DMS153 treated with DMSO at 0.1 percent for 48 hours (cell line): Measurements from ENCODE around the gene MT3.
"Not testable (repeated sequence)": the region's sequence is repeated elsewhere in the genome, so short reads cannot be mapped to it uniquely, and the experiment has no call there.

Experiments
- DNase-seq: peaks from one replicate; lab custom pipeline; 2025; ENCODE audit not compliant: unreplicated experiment; lab: John Stamatoyannopoulos, UW

The MT3 gene

DNA sequence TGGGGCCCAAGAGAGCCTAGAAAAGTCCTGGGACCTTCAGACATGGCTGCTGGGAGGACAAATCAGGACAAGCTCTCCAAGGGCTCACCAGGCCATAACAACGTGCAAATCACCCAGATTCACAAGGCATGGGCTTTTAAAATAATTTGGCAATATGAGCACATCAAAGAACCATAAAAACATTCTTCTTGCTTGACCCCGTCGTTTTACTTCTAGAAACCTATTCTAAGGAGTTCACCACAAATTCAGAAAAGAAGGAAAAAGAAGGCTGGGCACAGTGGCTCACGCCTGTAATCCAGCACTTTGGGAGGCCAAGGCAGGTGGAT is 12.1 kb upstream of the MT3 start:
- no peak for DNase-seq

DNA sequence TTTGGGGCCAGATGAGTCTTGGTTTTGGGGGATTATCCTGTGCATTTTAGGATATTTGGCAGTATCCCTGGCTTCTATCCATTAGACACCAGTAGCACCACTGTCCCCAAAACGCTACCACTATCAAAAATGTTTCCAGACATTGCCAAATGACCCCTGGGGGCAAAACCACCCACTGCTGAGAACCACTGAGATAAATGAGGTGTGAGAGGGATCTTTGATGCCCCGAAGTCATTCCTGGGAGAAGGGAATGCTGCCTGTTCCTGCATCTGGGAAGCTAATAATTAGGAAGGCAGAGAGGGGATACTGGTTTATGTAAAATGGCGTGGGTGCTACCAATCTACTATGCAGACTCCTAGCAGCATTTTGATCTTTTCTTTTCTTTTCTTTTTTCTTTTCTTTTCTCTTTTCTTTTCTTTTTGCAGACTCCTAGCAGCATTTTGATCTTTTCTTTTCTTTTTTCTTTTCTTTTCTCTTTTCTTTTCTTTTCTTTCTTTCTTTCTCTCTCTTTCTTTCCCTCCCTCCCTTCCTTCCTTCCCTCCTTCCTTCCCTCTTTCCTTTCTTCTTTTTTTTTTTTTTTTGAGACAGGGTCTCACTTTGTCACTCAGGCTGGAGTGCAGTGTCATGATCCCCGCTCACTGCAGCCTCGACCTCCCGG is 8.8 kb upstream of the MT3 start:
- no peak for DNase-seq

DNA sequence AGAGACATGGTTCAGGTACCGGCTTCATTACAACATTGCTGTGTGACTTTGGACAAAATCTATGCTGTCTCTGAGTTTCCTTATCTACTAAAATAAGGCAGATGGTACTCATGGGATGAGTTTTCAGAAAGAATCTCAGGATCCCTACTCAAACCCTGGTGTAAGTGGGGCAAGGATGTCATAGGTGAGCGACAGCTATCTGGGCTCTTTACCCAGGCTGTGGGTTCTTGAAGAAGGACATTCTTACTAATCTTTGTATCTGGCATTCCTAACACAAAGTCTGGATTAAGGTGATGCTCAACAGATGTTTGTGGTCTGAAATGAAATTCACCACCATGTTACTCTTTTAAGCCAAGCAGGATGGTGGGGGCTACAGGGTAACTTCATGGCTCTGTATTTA is 6.4 kb upstream of the MT3 start:
- not testable (repeated sequence) for DNase-seq

DNA sequence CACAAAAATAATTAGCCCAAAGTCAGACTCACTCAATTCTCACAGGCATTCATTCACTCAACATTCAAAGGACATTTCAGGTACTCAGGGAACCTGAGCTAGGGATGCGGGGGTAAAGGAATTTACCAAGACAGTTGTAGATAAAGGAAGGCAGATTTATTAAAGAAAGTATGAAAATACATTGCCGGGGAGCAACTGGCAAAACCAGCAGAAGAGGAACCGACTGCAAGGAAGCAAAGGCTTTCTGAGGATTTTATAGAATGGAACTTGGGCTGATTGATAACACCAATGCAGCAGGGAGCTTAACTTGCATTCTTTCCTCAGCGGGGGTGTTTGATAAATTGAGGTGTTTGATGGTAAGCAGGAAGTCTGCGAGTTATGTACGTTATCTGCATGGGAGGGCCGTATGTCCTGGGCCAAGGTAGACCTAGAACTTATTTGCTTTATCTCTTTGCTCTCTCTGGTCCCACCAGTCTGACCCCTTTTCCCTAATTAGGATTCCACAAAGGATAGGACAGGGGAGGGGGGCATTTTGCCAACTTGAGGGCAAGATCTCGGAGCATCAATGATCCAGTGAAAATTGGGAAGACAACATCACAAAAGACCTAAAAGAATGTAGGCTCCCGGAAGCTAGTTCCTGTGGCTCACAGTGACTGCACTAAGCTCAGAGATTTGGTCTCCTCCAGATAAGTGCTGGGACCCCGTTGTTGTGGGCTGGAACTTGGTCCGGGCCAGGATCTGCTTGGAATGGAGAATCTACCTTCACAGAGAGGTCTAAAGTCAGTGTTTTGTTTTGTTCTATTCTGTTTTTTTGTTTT is 5.8 kb upstream of the MT3 start:
- no peak for DNase-seq

DNA sequence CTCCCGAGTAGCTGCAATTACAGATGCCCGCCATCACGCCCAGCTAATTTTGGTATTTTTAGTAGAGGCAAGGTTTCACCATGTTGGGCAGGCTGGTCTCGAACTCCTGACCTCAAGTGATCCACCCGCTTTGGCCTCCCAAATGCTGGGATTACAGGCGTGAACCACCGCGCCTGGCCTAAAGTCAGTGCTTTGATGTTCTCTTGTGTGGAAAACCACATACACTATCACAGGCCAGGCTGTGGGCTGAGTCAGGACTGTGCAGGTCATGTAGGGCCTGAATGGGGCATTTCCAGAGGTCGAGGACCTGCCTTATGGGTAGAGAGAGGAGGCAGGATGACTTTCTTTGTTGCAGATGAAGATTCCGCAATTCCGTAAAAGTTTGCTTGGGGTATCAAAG is 5.1 kb upstream of the MT3 start:
- DNase-seq: no peak

DNA sequence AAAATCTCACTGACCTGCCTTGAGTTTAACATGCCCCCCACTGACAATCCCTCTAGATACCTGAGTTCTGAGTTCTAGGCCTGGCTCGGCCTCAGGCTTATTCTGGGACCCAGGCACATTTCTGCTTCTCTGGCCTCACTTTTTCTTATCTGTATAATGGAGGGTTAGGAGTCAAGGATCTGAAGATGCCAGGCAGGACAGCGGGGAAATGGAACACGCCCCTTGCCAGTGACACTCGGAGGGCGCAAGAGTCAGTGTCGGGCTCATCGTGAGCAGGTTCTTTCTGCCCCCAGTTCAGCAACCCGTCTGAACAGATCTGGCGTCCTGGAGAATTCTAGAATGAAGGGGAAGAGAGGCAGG is 567 bp upstream of the MT3 start:
- DNase-seq: no peak

DNA sequence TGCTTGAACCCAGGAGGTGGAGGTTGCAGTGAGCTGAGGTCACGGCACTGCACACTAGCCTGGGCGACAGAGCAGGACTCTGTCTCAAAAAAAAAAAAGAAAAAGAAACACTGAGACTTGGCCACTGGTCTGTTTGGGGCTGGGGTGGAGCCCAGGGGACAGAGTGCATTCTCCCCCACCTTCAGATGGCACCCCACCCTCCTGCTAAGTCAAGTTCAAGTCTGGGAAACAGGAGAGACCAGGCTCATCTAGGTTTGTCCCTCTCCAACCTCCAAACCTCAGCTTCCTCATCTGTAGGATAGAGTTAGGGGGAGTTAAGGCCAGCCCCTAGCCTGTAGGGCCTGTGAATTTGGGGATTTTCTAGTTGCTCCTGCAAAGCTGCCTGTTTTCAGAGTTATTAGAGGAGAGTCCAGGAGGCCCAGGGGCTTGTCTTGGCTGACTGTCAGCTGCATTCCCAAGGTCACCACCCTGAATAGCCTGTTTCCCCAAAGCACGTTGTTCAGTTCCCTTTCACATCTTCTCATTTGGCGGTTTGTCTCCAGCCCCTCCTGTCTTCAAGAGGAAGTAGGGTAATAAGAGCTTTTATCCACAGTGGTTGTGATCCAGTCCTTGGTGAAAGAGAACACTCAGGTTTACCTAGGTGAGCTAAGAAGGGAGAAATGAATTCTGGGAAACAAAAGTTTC is 2.2 kb downstream of the MT3 start:
- DNase-seq: no peak

DNA sequence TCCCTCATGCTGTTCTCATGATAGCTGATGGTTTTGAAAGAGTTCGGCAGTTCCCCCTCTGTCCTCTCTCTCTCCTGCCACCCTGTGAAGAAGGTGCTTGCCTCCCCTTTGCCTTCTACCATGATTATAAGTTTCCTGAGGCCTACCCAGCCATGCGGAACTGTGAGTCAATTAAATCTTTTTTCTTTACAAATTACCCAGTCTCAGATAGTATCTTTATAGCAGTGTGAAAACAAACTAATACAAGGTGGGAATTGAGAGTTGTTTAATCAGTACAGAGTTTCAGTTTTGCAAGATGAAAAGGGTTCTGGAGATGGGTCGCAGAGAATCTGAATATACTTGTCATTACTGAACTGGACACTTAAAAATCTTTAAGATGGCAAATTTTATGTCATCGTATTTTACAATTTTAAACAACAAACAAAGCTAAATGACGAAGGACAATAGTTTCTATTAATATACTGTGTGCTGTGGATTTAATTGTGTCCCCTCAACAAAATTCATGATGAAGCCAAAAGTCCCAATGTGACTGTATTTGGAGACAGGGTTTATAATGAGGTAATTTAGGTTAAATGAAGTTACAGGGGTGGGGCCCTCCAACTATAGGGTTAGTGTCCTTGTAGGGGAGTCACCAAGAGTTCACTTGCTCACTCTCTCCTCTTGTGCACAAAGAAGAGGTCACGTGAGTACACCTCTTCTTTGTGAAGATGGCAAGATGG is 4.4 kb downstream of the MT3 start:
- DNase-seq: no peak

DNA sequence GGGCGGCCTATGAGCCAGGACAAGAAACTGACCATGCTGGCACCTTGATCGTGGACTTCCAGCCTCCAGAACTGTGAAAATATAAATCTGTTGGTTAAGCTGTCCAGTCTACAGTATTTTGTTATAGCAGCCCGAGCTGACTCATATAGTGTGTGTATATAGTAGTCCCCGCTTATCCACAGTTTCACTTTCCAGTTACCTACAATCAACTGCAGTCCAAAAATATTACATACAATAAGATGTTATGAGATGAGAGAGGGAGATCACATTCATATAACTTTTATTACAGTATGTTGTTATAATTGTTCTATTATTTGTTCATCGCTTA is 4.9 kb downstream of the MT3 start:
- no peak for DNase-seq

DNA sequence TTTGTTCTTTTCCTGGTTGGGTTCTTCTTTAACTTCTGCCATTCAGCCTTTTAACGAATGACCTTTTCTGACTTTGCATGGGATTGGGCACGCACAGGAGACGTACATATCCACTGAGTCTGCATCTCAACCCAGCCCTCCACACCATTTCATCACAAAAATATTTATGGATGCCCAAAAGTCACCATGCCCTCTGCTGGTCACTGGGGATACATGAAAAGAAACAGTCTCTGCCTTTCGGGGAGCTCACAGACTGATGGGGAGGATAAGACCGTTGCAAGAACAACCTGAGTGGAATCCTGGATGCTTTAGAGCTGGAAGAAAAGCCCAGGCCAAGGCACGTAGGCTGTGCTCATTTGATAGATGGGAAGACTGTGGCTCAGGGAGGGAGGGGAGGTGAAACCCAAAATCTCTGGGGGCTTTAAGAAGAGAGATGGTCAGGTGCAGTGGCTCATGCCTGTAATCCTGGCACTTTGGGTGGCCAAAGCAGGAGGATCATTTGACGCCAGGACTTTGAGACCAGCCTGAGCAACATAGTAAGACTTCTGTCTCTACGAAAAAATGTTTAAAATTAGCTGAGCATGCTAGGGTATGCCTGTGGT is 11.2 kb downstream of the MT3 start:
- DNase-seq: peak; percentile 20

DNA sequence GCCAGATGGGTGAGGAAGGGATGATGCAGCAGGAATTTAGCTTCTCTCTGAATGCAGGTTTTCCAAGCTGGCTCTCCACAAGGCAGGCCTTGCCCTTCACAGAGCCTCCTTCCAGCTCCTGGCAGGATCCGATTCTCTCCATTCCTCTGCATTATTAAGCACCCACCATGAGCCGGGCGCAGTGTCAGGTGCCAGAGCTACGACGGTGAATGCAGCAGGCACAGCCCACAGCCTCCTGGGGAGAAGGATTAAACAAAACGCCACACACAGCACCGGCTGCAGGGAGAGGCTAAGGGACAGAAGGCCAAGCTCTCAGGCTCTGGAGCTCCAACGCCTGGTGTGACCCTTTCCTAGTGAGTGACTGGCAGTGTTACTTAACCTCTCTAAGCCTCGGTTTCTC is 12.0 kb downstream of the MT3 start:
- DNase-seq: no peak

DNA sequence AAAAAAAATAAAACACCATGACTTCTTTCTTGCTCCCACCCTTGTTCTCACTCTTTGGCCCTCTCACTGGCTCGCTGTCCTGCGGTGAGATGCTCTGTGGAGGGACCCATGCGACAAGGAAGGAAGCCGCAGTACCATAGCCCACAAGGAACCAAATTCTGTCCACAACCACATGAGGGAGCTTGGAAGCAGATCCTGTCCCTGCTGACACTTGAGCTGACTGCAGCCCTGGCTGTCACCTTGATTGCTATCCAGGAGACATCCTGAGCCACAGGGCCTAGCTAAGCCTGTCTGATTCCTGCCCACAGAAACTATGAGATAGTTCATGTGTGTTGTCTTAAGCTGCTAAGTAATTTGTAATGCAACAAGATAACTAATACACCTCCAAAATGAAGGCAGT is 14.3 kb downstream of the MT3 start:
- DNase-seq: peak; percentile 24

DNA sequence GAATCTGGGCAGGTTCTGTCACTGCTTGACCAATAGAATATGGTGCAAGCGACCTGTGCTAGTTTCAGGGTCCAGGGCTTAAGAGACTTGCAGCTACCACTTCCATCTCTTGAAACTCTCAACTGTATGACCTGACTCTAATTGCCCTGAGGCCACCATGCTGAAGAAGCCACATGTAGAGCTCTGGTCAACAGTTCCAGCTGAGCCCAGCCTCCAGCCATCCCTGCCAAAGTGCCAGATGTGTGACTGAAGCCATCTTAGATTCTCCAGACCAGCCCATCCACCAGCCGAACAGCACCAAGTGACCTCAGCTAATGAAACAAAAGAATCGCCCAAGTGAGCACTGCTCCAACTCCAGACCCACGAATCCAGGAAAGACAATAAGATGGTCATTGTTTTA is 15.6 kb downstream of the MT3 start:
- no peak for DNase-seq

DNA sequence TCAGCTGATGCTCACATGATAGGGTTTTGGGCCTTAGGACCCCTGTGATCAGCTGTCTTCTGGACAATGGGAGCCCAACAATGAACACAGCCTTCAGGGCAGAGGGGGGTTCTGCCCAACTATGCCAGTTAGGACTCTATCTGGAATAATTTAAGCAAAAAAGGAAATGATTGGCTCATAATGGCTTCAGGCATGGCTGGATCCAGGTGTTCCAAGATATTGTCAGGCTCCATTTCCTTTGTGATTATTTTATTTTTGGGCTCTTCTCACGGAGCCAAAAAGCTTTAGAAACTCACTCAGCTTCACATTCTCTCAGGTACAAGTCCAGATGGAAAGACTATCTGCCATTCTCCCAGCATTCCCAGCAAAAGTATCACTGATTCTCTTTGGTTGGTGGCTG is 16.1 kb downstream of the MT3 start:
- DNase-seq: no peak

DNA sequence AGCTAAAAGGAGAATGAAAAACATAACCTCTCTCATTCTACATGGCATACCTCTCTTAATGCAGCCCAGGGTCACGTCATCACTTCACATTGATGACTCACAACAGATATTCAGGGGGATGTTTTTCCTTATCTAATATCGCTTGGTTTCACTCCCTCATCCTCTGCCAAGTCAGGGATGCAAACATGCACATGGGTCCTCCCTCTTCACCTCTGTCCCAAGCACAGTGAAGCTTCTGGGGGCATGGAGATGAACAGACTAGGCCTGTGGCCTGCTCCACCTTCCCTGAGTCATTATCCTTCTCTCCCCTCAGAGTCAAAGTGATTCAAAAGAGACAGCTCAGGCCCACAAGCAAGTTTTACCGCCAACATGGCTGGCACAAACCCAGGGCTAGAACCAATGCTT is 16.7 kb downstream of the MT3 start:
- no peak for DNase-seq

DNA sequence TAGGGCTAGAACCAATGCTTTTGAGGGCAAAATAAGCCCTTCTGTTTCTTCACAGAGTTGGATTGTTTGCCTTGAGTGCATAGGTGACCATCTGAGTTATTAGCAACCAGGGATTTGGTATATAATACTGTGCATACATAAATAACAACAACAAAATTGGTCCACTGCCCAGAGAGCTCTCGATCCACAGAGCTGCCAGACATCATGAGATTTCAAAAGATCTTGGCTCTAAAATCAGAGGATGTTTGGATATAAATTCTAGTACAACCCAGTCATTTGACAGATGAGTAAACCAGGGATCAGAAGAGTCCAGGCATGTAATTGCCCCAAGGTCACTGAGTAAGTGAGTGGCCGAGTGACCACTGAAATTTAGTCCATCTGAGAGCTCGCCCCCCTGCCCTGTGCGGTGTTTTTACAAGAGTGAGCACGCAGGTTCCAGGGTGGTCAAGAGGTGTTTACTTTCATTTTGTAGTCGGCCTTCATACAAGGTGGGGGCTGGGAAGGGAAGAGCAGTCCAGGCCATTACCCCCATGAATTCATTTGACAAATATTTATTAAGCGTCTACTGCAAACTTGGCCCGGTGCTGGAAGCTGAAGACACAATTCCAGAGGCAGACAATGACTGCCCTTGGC is 17.3 kb downstream of the MT3 start:
- no peak for DNase-seq

DNA sequence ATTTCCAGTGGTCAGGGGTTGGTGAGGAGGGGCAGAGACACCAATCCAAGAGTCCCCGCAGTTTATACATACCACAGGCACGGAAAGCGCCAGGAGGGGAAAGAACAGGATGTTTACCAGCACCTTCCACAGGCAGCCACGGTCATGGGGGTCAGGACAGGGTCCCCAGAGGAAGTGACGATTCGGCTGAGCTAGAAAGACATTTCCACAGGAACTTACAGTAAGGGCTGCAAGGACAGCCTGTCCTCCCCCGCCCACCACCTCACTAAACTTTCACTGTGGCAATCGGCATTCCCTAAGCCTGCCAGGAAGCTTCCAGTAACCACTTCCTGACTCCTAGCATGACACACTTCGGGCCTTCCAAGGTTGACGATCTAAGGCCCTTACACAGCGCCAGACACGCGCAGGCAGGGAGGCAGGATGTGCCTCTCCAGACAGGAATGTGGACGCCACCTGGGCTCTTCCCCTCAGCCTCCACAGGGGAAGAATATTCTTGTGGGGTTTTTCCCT is 17.8 kb downstream of the MT3 start:
- DNase-seq: peak; percentile 41

DNA sequence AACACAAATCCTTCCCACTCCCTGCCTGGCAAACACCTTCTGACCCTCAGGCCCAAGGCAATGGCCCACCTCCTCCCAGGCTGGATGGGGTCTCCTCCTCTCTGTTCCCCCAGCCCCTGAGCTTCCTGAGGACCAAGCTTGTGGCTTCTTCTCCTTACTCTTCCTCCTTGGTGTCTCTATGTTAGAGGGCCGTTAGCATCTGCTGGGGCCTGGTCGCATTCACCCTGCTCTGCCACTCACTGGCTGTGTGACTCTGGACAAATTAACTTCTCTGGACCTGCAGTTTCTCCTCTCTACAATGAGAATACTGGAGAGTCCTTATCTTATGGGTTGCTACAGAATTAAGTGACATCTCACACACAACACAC is 18.3 kb downstream of the MT3 start:
- no peak for DNase-seq

DNA sequence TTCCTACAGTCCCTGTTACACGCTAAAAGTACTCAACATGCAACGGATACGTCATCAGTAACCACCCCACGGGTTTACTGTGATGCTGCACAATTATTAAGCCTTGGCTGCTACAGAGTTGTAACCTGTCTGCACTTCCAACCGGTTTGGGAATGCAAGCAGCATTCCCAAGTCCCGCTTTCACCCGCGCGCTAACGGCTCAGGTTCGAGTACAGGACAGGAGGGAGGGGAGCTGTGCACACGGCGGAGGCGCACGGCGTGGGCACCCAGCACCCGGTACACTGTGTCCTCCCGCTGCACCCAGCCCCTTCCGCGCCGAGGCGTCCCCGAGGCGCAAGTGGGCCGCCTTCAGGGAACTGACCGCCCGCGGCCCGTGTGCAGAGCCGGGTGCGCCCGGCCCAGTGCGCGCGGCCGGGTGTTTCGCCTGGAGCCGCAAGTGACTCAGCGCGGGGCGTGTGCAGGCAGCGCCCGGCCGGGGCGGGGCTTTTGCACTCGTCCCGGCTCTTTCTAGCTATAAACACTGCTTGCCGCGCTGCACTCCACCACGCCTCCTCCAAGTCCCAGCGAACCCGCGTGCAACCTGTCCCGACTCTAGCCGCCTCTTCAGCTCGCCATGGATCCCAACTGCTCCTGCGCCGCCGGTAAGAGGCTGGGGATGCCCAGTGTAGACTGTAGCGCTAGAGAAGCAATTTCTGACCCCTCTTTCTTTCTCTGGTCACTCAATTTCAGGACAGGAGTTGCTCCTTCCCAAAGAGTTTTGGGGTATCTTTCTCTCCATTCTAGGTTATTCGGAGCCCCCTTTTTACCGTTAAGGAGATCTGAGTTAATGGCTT is 18.9 kb downstream of the MT3 start, which contains the start of gene MT2A:
Gene MT2A, plus strand, starts transcription at position 542 of the 833 bp plus-strand sequence. Its CDS starts 72 bp downstream, at position 614.
- DNase-seq: peak; percentile 97
